Effector memory CD4-positive, alpha-beta T cell (primary cell): Measurements from ENCODE around the gene DDX39A.
A peak's percentile ranks its signal among the peaks of the same experiment; 100 is the strongest.

Experiments used
- DNase-seq, 3 donors: peaks; one replicate each; pipeline ENCODE4 v3.0.0-alpha.2; 2020
- H3K27ac ChIP-seq: 2 replicates; pipeline ENCODE4 v1.7.0; 2013; ENCODE audit warnings: mild to moderate bottlenecking, low read length, moderate library complexity; ENCODE audit not compliant: insufficient read depth, poor library complexity, severe bottlenecking
- H3K27me3 ChIP-seq: replicated peaks from 2 replicates; pipeline ENCODE4 v1.7.0; 2013; ENCODE audit warnings: mild to moderate bottlenecking, low read length; ENCODE audit not compliant: insufficient read depth, control insufficient read depth, poor library complexity, severe bottlenecking
- H3K36me3 ChIP-seq: 2 replicates; pipeline ENCODE4 v1.7.0; 2013; ENCODE audit warnings: mild to moderate bottlenecking, low read length, moderate library complexity; ENCODE audit not compliant: control insufficient read depth, insufficient read depth
- H3K4me1 ChIP-seq: 2 replicates; pipeline ENCODE4 v1.7.0; 2013; ENCODE audit warnings: low read length, mild to moderate bottlenecking; ENCODE audit not compliant: control insufficient read depth, insufficient read depth, poor library complexity, severe bottlenecking
- H3K4me3 ChIP-seq: 2 replicates; pipeline ENCODE4 v1.7.0; 2013; ENCODE audit warnings: low read length, low read depth, mild to moderate bottlenecking; ENCODE audit not compliant: insufficient read depth, poor library complexity, severe bottlenecking
- H3K9me3 ChIP-seq: 2 replicates; pipeline ENCODE4 v1.7.0; 2013; ENCODE audit warnings: mild to moderate bottlenecking, low read length, moderate library complexity; ENCODE audit not compliant: control insufficient read depth

The DDX39A gene

DNA sequence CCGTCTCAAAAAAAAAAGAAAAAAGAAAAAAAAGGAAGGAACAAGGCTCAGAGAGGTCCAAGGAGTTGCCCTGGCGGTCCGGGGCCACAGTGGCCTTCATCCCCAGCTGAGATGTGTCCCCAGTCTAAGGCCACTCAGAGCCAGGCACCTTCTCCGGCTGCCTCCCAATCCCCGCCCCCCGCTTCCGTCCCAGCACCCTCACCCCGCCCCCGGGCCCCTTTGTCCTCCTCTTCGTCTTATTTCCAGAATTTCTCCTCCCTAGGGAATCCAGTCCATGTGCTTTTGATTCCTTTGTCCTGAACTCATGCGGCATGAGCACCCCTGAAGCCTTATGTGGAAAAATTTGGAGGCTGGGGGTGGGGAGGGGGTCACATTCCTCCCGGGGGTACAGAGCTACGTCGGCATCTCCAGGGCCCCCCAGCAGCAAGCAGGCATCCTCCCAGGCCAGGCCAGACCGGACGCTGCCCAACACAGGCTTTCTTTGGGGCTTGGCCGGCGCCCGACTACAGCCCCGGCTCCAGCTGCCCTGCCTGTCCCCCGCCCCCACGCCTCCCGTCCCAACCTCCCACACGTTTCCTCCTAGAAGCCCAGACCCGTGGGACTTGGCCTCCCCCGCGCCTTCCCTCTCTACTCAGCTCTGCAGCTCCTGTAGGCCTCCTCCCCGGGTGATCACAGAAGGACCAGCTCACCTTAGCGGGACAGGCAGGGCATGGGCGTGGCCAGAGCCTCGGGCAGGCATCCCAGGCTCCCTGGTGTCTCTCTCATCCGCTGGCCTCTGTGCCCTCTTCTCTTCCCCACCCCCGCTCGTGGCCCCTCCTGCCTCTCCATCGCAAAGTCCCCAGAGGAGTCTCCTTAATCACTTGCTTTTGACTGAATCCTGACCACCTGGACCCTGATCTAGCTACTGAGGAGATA is 55.7 kb downstream of the DDX39A start:
- Histone ChIP-seq H3K9me3 (no peaks in the 10 kb centered on the region), H3K4me1 (peaks cover 32% of the 10 kb centered on the region), H3K36me3 (no peaks in the 10 kb centered on the region), H3K4me3 (peak overlapping the region; percentile 66), H3K27me3 (no peaks in the 10 kb centered on the region), H3K27ac (peak overlapping the region; percentile 86)
- DNase-seq, result no peak

GRCh38 chr19:14361824-14362223 is 57.3 kb downstream of the DDX39A start:
- Histone ChIP-seq H3K9me3 (no peaks in the 10 kb centered on the region), H3K36me3 (no peaks in the 10 kb centered on the region), H3K4me3 (no peak overlapping the region), H3K27me3 (no peaks in the 10 kb centered on the region), H3K4me1 (peaks cover 20% of the 10 kb centered on the region), H3K27ac (peak overlapping the region; percentile 35)
- no peak for DNase-seq
